H9 (cell line): Measurements from ENCODE around the gene CNPPD1. TPM values are rescaled to one million over a fixed set of nuclear protein-coding genes. Genes with fewer than 3 reads are reported as not detected.

Experiments used
- DNase-seq: peaks from one replicate; pipeline ENCODE4 v3.0.0-alpha.2; 2017
- H2AFZ ChIP-seq: one replicate; pipeline ENCODE4 v1.6.1; 2013; ENCODE audit warnings: mild to moderate bottlenecking, low read length, control low read depth, moderate library complexity
- H2AK5ac ChIP-seq: 2 replicates; pipeline ENCODE4 v1.6.1; 2013; ENCODE audit warnings: low read length, control low read depth, mixed read lengths; ENCODE audit not compliant: insufficient read length
- H2BK120ac ChIP-seq: one replicate; pipeline ENCODE4 v1.6.1; 2013; ENCODE audit warnings: low read depth, mild to moderate bottlenecking, low read length, control low read depth, inconsistent platforms; ENCODE audit not compliant: poor library complexity, severe bottlenecking
- H2BK12ac ChIP-seq: 2 replicates; pipeline ENCODE4 v1.6.1; 2013; ENCODE audit warnings: low read length, control low read depth, mixed read lengths, low read depth; ENCODE audit not compliant: insufficient read length
- H2BK15ac ChIP-seq: 2 replicates; pipeline ENCODE4 v1.6.1; 2013; ENCODE audit warnings: low read depth, low read length, control low read depth
- H2BK20ac ChIP-seq: one replicate; pipeline ENCODE4 v1.6.1; 2013; ENCODE audit warnings: low read depth, mild to moderate bottlenecking, low read length, control low read depth, inconsistent platforms; ENCODE audit not compliant: poor library complexity, severe bottlenecking
- H2BK5ac ChIP-seq: 2 replicates; pipeline ENCODE4 v1.6.1; 2013; ENCODE audit warnings: low read length, control low read depth, mixed read lengths; ENCODE audit not compliant: insufficient read length
- H3K14ac ChIP-seq: 2 replicates; pipeline ENCODE4 v1.6.1; 2013; ENCODE audit warnings: low read length, control low read depth; ENCODE audit not compliant: insufficient read depth
- H3K18ac ChIP-seq: 2 replicates; pipeline ENCODE4 v1.6.1; 2013; ENCODE audit warnings: low read depth, mild to moderate bottlenecking, mixed read lengths, low read length, control low read depth; ENCODE audit not compliant: insufficient read length
- H3K23ac ChIP-seq: 2 replicates; pipeline ENCODE4 v1.6.1; 2013; ENCODE audit warnings: low read length, control low read depth, mixed read lengths, low read depth; ENCODE audit not compliant: insufficient read length
- H3K23me2 ChIP-seq: 2 replicates; pipeline ENCODE4 v1.6.1; 2013; ENCODE audit warnings: low read depth, mild to moderate bottlenecking, mixed read lengths, low read length, control low read depth; ENCODE audit not compliant: insufficient read length, poor library complexity, severe bottlenecking
- H3K27ac ChIP-seq: 2 replicates; pipeline ENCODE4 v1.5.1; 2013; ENCODE audit warnings: low read length, control low read depth, mixed read lengths, low read depth; ENCODE audit not compliant: insufficient read length
- H3K27me3 ChIP-seq: 2 replicates; pipeline ENCODE4 v1.6.1; 2013; ENCODE audit warnings: low read length, control low read depth, inconsistent platforms; ENCODE audit not compliant: insufficient read depth
- H3K4ac ChIP-seq: 2 replicates; pipeline ENCODE4 v1.6.1; 2013; ENCODE audit warnings: low read depth, mild to moderate bottlenecking, control low read depth, inconsistent platforms, low read length, moderate library complexity
- H3K4me1 ChIP-seq: 2 replicates; pipeline ENCODE4 v1.6.1; 2013; ENCODE audit warnings: low read length, control low read depth, inconsistent platforms; ENCODE audit not compliant: insufficient read depth
- H3K4me2 ChIP-seq: 2 replicates; pipeline ENCODE4 v1.6.1; 2013; ENCODE audit warnings: low read length, control low read depth, mixed read lengths; ENCODE audit not compliant: insufficient read length, insufficient read depth
- H3K56ac ChIP-seq: 2 replicates; pipeline ENCODE4 v1.6.1; 2013; ENCODE audit warnings: low read depth, mild to moderate bottlenecking, mixed read lengths, low read length, control low read depth; ENCODE audit not compliant: insufficient read length
- H3K79me1 ChIP-seq: 2 replicates; pipeline ENCODE4 v1.6.1; 2013; ENCODE audit warnings: low read depth, mild to moderate bottlenecking, moderate library complexity, low read length, control low read depth, inconsistent platforms; ENCODE audit not compliant: insufficient read depth, poor library complexity, severe bottlenecking
- H3K79me2 ChIP-seq: 2 replicates; pipeline ENCODE4 v1.6.1; 2013; ENCODE audit warnings: low read length, control low read depth, inconsistent platforms; ENCODE audit not compliant: insufficient read depth
- H3K9ac ChIP-seq: 2 replicates; pipeline ENCODE4 v1.6.1; 2013; ENCODE audit warnings: low read length, control low read depth, mixed read lengths; ENCODE audit not compliant: insufficient read length; ENCODE audit errors: extremely low read depth
- H3K9me3 ChIP-seq: one replicate; pipeline ENCODE4 v1.6.1; 2013; ENCODE audit warnings: low read depth, low read length, inconsistent platforms; ENCODE audit not compliant: control insufficient read depth
- H3T11ph ChIP-seq: one replicate; pipeline ENCODE4 v1.6.1; 2013; ENCODE audit warnings: mild to moderate bottlenecking, low read length, control low read depth, inconsistent platforms
- H4K20me1 ChIP-seq: one replicate; pipeline ENCODE4 v1.6.1; 2013; ENCODE audit not compliant: control insufficient read depth, insufficient read length, insufficient read depth
- H4K5ac ChIP-seq: 2 replicates; pipeline ENCODE4 v1.6.1; 2013; ENCODE audit warnings: low read depth, mild to moderate bottlenecking, mixed read lengths, low read length, control low read depth; ENCODE audit not compliant: insufficient read length
- H4K8ac ChIP-seq: replicated peaks from 2 replicates; pipeline ENCODE4 v1.6.1; 2013; ENCODE audit warnings: low read length, control low read depth, mixed read lengths, low read depth; ENCODE audit not compliant: insufficient read length
- H4K91ac ChIP-seq: 2 replicates; pipeline ENCODE4 v1.6.1; 2013; ENCODE audit warnings: low read depth, mild to moderate bottlenecking, moderate library complexity, mixed read lengths, low read length, control low read depth; ENCODE audit not compliant: insufficient read length
- H3K27ac Mint-ChIP-seq, 3 experiments: 2 replicates in 2 of 3; 3 replicates in 1 of 3; pipeline ENCODE4 v1.8.0; 2020 to 2021; ENCODE audit warnings: mixed read lengths in 3 of 3, mild to moderate bottlenecking in 1 of 3, moderate library complexity in 1 of 3
- H3K27me3 Mint-ChIP-seq: 2 replicates; pipeline ENCODE4 v1.8.0; 2021; ENCODE audit warnings: low read depth, mild to moderate bottlenecking, moderate library complexity, mixed read lengths
- H3K36me3 Mint-ChIP-seq, 3 experiments: 2 replicates in 2 of 3; 3 replicates in 1 of 3; pipeline ENCODE4 v1.8.0; 2020 to 2021; ENCODE audit warnings: low read depth in 3 of 3, mixed read lengths in 3 of 3; ENCODE audit not compliant: insufficient read depth in 1 of 3
- H3K4me1 Mint-ChIP-seq, 2 experiments: 2 replicates each; pipeline ENCODE4 v1.8.0; 2020; ENCODE audit warnings: mixed read lengths in 2 of 2
- H3K4me3 Mint-ChIP-seq, 2 experiments: 2 replicates in 1 of 2; 3 replicates in 1 of 2; pipeline ENCODE4 v1.8.0; 2020 to 2021; ENCODE audit warnings: mild to moderate bottlenecking in 2 of 2, mixed read lengths in 2 of 2, moderate library complexity in 1 of 2
- H3K9me3 Mint-ChIP-seq, 2 experiments: 2 replicates in 1 of 2; 3 replicates in 1 of 2; pipeline ENCODE4 v1.8.0; 2020; ENCODE audit warnings: mild to moderate bottlenecking in 2 of 2, mixed read lengths in 2 of 2, moderate library complexity in 1 of 2
- CTCF ChIP-seq: fragments of 200-600 bp; sonication (generic); conservative IDR thresholded peaks from 3 replicates; pipeline ENCODE4 v1.8.0; 2021; ENCODE audit warnings: antibody characterized with exemption, mild to moderate bottlenecking
- WGBS: extraction: QIAGEN DNeasy Blood & Tissue Kit; methylation state at CpG from one replicate; pipeline ENCODE4 v1.1.7; 2013; ENCODE audit warnings: missing lambda C conversion rate, low lambda C conversion rate, mixed read lengths; ENCODE audit not compliant: insufficient read length; ENCODE audit errors: extremely low coverage; 5-methylcytosine and 5-hydroxymethylcytosine counted together
- total RNA-seq: library from RNA; stranded (reverse); gene quantifications from 2 replicates; pipeline ENCODE4 v1.2.1, GENCODE V29; 2021

Gene CNPPD1
- total RNA-seq, 1 experiment from 2014 or later: 33.0 TPM

DNA sequence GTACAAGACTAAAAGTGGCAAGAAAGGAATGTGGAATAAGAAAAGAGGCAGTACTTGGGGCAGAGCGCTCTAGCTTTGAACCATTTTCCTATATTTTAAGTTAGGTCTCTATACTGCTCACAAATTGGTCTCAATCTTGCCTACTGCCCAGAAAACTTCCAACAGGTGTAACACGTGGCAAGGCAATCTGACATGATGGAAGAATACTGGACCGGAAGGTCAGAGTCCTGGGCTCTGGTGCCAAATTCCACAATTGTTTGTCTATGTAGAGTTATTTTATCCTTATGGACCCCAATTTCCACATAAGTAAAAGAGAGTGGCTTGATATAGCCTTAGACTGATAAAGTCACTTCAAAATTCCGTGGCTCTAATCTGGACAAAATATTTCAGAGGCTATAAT, 45.0 kb downstream of the CNPPD1 start:
- H3K27me3 Mint-ChIP-seq: no peaks in the 10 kb centered on the region
- Histone ChIP-seq H3K23ac (no peak overlapping the region), H3K27ac (no peak overlapping the region), H4K20me1 (no peaks in the 10 kb centered on the region), H2BK120ac (no peak overlapping the region), H4K91ac (no peak overlapping the region), H2AK5ac (no peak overlapping the region), H3K9me3 (no peaks in the 10 kb centered on the region), H3K4me1 (peaks cover 2% of the 10 kb centered on the region; the same call in 1 of the 2 replicates), H2BK20ac (no peak overlapping the region), H2BK12ac (no peak overlapping the region), H2BK15ac (no peak overlapping the region), H2BK5ac (no peak overlapping the region), H4K5ac (no peak overlapping the region), H3K14ac (no peak overlapping the region), H3K9ac (no peak overlapping the region), H4K8ac (no peak overlapping the region), H3T11ph (no peak overlapping the region), H3K18ac (no peak overlapping the region), H3K79me2 (no peaks in the 10 kb centered on the region), H2AFZ (no peak overlapping the region), H3K27me3 (no peaks in the 10 kb centered on the region), H3K23me2 (no peaks in the 10 kb centered on the region), H3K4ac (no peak overlapping the region), H3K4me2 (no peak overlapping the region), H3K56ac (no peak overlapping the region), H3K79me1 (no peaks in the 10 kb centered on the region)
- no peaks in the 10 kb centered on the region for H3K36me3 Mint-ChIP-seq
- H3K27ac Mint-ChIP-seq: no peak overlapping the region
- no peaks in the 10 kb centered on the region for H3K9me3 Mint-ChIP-seq
- peaks cover 0 to 4% of the 10 kb centered on the region in 2 experiments; a peak in 2 of 4 replicates for H3K4me1 Mint-ChIP-seq
- DNase-seq: no peak
- H3K4me3 Mint-ChIP-seq: no peak overlapping the region
- WGBS: no CpG with 5 or more reads among the region's 4 CpGs
- no peak for TF ChIP-seq CTCF
